Thymus (tissue), 14 donors: ENCODE measurements around the gene MRPS22. TPM values are rescaled to one million over a fixed set of nuclear protein-coding genes. Genes with fewer than 3 reads are reported as not detected.
A peak's percentile ranks its signal among the peaks of the same experiment; 100 is the strongest.

Experiments
- DNase-seq, 9 donors: peaks; one replicate each; pipeline ENCODE4 v3.0.0-alpha.2; 2013; ENCODE audit warnings: low spot score in 9 of 9, low read depth in 6 of 9, missing footprints in 1 of 9
- H3K27ac ChIP-seq, 2 donors: one replicate each; pipeline ENCODE4 v1.5.1; 2013; ENCODE audit warnings: control low read depth in 1 of 2, low read depth in 1 of 2, low read length in 1 of 2, mild to moderate bottlenecking in 1 of 2, moderate library complexity in 1 of 2
- H3K27me3 ChIP-seq, 2 donors: one replicate each; pipeline ENCODE4 v1.5.1; 2013; ENCODE audit warnings: low read length in 1 of 2; ENCODE audit not compliant: control insufficient read depth in 2 of 2, insufficient read depth in 1 of 2
- H3K36me3 ChIP-seq, 2 donors: one replicate each; pipeline ENCODE4 v1.5.1; 2013; ENCODE audit warnings: low read length in 1 of 2, mild to moderate bottlenecking in 1 of 2, moderate library complexity in 1 of 2; ENCODE audit not compliant: control insufficient read depth in 2 of 2, insufficient read depth in 2 of 2
- H3K4me1 ChIP-seq, 2 donors: one replicate each; pipeline ENCODE4 v1.5.1; 2013; ENCODE audit warnings: low read length in 2 of 2; ENCODE audit not compliant: control insufficient read depth in 2 of 2, insufficient read depth in 2 of 2
- H3K4me3 ChIP-seq, 2 donors: one replicate each; pipeline ENCODE4 v1.5.1; 2013; ENCODE audit warnings: low read length in 2 of 2, control low read depth in 1 of 2, mild to moderate bottlenecking in 1 of 2
- H3K9me3 ChIP-seq, 2 donors: one replicate each; pipeline ENCODE4 v1.5.1; 2013; ENCODE audit warnings: low read length in 1 of 2, mild to moderate bottlenecking in 1 of 2; ENCODE audit not compliant: control insufficient read depth in 2 of 2, insufficient read depth in 1 of 2
- WGBS: extraction: QIAGEN DNeasy Blood & Tissue Kit; methylation state at CpG from one replicate; pipeline ENCODE4 v1.1.7; 2013; 5-methylcytosine and 5-hydroxymethylcytosine counted together
- long read RNA-seq, 10 donors: transcript quantifications; one replicate each; lab custom pipeline, GENCODE V29; 2026
- polyA plus RNA-seq: library from polyadenylated mRNA; stranded (reverse); fragments of 200-250 nt; gene quantifications from one replicate; pipeline ENCODE4 v1.2.3, GENCODE V29; 2013
- total RNA-seq: library from RNA; stranded (reverse); fragments of 120-200 nt; gene quantifications from one replicate; pipeline ENCODE4 v1.2.4, GENCODE V29; 2013
- donor health status: healthy.

MRPS22 gene
- total RNA-seq: 55.2 TPM
- polyA plus RNA-seq: 40.2 TPM
- long read RNA-seq, donor 1, partial matches to known transcripts: 0 of 3 reads
- long read RNA-seq, donor 1, other reads (novel, unspliced or antisense): 0 of 3 reads
- long read RNA-seq, donor 2, transcript MRPS22-202 (8 exons, 1,099 nt): minor isoform, 7 of 330 reads
- long read RNA-seq, donor 2, transcript MRPS22-201 (8 exons, 1,120 nt): major isoform, 24 of 330 reads
- long read RNA-seq, donor 2, partial matches to known transcripts: 246 of 330 reads
- long read RNA-seq, donor 2, other reads (novel, unspliced or antisense): 50 of 330 reads
- long read RNA-seq, donor 3, transcript MRPS22-202 (8 exons, 1,099 nt): minor isoform, 5 of 237 reads
- long read RNA-seq, donor 3, transcript MRPS22-201 (8 exons, 1,120 nt): major isoform, 28 of 237 reads
- long read RNA-seq, donor 3, transcript MRPS22-209 (3 exons, 598 nt): minor isoform, 5 of 237 reads
- long read RNA-seq, donor 3, partial matches to known transcripts: 192 of 237 reads
- long read RNA-seq, donor 3, other reads (novel, unspliced or antisense): 7 of 237 reads
- long read RNA-seq, donor 4, transcript MRPS22-201 (8 exons, 1,120 nt): major isoform, 8 of 132 reads
- long read RNA-seq, donor 4, partial matches to known transcripts: 121 of 132 reads
- long read RNA-seq, donor 4, other reads (novel, unspliced or antisense): 0 of 132 reads
- long read RNA-seq, donor 5, transcript MRPS22-202 (8 exons, 1,099 nt): minor isoform, 5 of 50 reads
- long read RNA-seq, donor 5, transcript MRPS22-201 (8 exons, 1,120 nt): major isoform, 32 of 50 reads
- long read RNA-seq, donor 5, partial matches to known transcripts: 8 of 50 reads
- long read RNA-seq, donor 5, other reads (novel, unspliced or antisense): 0 of 50 reads
- long read RNA-seq, donor 6, transcript MRPS22-201 (8 exons, 1,120 nt): major isoform, 19 of 146 reads
- long read RNA-seq, donor 6, partial matches to known transcripts: 118 of 146 reads
- long read RNA-seq, donor 6, other reads (novel, unspliced or antisense): 7 of 146 reads
- long read RNA-seq, donor 7, transcript MRPS22-201 (8 exons, 1,120 nt): major isoform, 14 of 160 reads
- long read RNA-seq, donor 7, partial matches to known transcripts: 120 of 160 reads
- long read RNA-seq, donor 7, other reads (novel, unspliced or antisense): 19 of 160 reads
- long read RNA-seq, donor 8, transcript MRPS22-201 (8 exons, 1,120 nt): major isoform, 11 of 12 reads
- long read RNA-seq, donor 8, partial matches to known transcripts: 0 of 12 reads
- long read RNA-seq, donor 8, other reads (novel, unspliced or antisense): 0 of 12 reads
- long read RNA-seq, donor 9, transcript MRPS22-201 (8 exons, 1,120 nt): major isoform, 23 of 149 reads
- long read RNA-seq, donor 9, partial matches to known transcripts: 86 of 149 reads
- long read RNA-seq, donor 9, other reads (novel, unspliced or antisense): 34 of 149 reads
- long read RNA-seq, donor 10, transcript MRPS22-201 (8 exons, 1,120 nt): major isoform, 17 of 95 reads
- long read RNA-seq, donor 10, partial matches to known transcripts: 74 of 95 reads
- long read RNA-seq, donor 10, other reads (novel, unspliced or antisense): 0 of 95 reads

DNA sequence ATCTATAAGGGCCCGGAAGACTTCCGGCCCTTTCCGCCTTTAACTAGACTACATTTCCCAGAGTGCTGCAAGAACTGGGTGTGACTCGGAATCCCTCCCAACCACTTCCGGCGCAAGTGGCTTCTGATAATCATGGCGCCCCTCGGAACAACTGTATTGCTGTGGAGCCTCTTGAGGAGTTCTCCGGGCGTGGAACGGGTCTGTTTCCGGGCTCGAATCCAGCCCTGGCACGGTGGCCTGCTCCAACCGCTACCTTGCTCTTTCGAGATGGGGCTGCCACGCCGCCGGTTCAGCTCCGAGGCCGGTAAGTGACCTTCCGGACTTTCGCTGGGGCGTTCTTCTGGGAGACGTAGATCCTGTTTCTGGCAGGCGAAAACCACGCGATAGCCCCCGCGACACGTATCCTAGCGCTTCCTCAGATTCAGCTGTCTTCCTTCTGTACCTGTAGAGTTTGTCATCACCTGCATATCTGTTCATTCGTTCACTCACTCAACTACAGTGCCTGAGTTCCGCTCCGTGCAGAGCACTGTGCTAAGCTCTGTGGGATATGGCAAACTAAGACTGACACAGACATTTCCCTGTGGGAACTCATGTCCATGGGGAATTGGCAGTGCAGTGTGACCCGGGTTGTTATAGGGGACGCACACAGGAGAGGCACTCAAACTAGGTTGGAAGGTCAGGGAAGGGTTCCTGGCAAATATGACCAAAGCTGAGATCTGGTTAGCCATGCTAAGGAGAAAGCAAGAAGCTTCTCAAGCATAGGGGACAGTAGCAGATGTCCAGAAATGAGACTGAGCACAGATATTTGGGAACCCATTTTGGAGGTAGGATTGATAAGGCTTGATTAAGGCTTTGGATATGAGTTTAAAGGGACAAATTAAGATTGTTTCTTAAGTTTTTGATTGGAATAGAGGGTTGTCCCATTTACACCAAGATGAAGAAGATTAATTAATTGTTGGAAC, at the start of gene MRPS22:
MRPS22 (plus strand) TSS at position 126 of the 962 bp plus-strand sequence; CDS start at position 133, 7 bp downstream.
- peaks cover 0 to 20% of the 10 kb centered on the region in 2 donors for H3K36me3 ChIP-seq
- peak; percentile 64 to 92 (median 79) for DNase-seq
- under 1% methylated on average over 37 of the region's 37 CpGs for WGBS
- H3K4me1 ChIP-seq: peaks cover 10 to 11% of the 10 kb centered on the region in 2 donors
- H3K27me3 ChIP-seq: peaks cover 0 to 6% of the 10 kb centered on the region in 2 donors
- H3K4me3 ChIP-seq: peak within 1 kb of the TSS; percentile 68 to 82
- peaks cover 0 to 5% of the 10 kb centered on the region in 2 donors for H3K9me3 ChIP-seq
- peak within 1 kb of the TSS; percentile 59 to 87 for H3K27ac ChIP-seq

GRCh38 chr3:139295040-139295439, 48.8 kb upstream of the MRPS22 start:
- no peak for DNase-seq
- Histone ChIP-seq H3K9me3 (no peaks in the 10 kb centered on the region), H3K27ac (no peak overlapping the region), H3K4me1 (peaks cover 0 to 3% of the 10 kb centered on the region in 2 donors), H3K36me3 (no peaks in the 10 kb centered on the region), H3K27me3 (no peaks in the 10 kb centered on the region), H3K4me3 (no peak overlapping the region)
- 92% methylated on average over 5 of the region's 5 CpGs for WGBS

DNA sequence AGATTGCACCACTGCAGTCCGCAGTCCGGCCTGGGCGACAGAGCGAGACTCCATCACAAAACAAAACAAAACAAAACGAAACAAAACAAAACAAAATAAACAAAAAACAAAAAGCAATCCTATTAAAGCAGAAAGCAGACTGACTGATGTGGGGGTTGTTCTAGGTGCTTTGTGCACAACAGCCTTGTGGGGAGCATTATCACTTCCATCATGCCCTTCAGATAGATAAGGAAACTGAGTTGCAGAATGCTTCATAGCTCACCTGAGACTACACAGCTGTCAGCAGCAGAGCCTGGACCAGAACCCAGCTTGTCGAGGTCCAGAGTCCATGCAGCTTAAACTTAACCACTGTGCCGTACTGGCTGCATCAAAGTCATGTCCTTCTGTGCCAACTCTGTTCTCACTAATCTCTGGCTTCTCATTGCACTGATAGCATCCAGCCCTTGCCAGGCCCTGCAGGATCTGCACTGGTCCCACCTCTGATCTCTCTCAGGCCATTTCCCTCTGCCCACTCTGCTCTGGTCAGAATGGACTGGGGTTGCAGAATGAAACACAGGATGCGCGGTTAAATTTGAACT, 47.6 kb upstream of the MRPS22 start:
- 92% methylated on average over 9 of the region's 9 CpGs for WGBS
- no peaks in the 10 kb centered on the region for H3K27me3 ChIP-seq
- H3K4me3 ChIP-seq: no peak overlapping the region
- H3K36me3 ChIP-seq: no peaks in the 10 kb centered on the region
- H3K9me3 ChIP-seq: no peaks in the 10 kb centered on the region
- H3K4me1 ChIP-seq: peaks cover 0 to 3% of the 10 kb centered on the region in 2 donors
- no peak for DNase-seq
- H3K27ac ChIP-seq: no peak overlapping the region

GRCh38 chr3:139297588-139298311, 46.1 kb upstream of the MRPS22 start:
- Histone ChIP-seq H3K36me3 (no peaks in the 10 kb centered on the region), H3K27me3 (no peaks in the 10 kb centered on the region), H3K4me3 (no peak overlapping the region), H3K4me1 (peaks cover 0 to 3% of the 10 kb centered on the region in 2 donors), H3K27ac (no peak overlapping the region), H3K9me3 (no peaks in the 10 kb centered on the region)
- 89% methylated on average over 6 of the region's 6 CpGs for WGBS
- no peak for DNase-seq

DNA sequence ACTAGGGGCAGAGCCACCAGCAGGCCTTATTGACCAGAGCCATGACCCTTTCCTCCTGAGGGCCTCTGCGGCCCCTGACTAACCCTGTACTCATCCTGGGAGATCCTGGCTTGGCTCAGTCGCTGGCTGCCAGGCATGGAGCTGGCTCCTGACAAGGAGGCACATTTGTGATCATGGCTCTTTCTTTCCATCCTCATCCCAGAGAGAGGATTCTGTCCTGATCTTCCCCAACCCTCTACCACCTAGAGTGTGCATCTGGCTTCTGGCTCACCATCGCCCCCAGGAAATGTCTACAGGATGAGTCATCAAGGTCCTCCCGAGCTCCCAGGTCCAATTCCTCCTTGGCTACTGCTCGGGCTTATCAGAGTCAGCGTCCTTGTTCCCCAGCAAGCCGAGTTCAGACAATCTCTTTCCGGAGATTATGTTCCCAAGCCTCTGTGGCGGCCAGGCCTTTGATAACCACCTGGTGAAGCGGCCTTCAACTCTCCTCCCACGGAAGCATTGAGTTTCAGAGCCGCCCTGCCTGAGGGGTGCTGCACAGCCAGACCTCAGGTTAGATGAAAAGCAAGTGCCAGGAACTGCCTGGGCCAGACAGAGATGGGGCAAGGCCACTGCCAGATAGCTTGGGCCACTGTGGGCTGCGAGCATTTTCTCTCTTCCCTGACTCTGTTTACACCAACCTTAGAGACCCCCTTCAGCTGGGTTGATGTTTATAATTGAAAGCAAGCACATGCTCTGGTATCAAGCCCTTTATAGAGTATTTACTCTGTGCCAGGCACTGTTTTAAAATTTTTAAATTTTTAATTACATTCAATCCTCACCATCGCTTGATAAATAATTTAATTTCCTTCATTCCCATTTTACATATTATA, 44.3 kb upstream of the MRPS22 start:
- Histone ChIP-seq H3K4me1 (peaks cover 0 to 3% of the 10 kb centered on the region in 2 donors), H3K27me3 (no peaks in the 10 kb centered on the region), H3K36me3 (no peaks in the 10 kb centered on the region), H3K9me3 (no peaks in the 10 kb centered on the region), H3K27ac (peak overlapping the region in 1 of 2 donors; percentile 53), H3K4me3 (no peak overlapping the region)
- WGBS: 93% methylated on average over 14 of the region's 14 CpGs
- DNase-seq: peak in 1 of 9 donors; percentile 5

DNA sequence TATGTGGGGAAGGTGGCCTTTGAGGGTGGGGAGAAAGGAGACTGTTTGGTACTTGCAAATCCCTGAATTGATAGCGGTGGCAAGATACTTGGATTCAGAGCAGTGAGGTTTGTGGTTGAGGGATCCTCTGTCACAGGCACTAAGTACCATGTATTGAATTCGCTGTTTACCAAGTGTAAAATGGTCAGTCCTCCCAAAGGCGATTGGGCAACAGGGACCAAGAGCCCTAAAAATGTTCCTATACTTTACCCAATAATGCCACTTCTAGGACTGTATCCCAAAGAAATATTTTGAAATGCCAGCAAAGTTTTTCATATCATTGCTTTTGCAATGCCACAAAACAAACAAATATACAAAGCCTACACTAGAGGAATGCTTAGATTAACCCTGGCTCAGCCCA, 43.4 kb upstream of the MRPS22 start:
- Histone ChIP-seq H3K27ac (no peak overlapping the region), H3K27me3 (no peaks in the 10 kb centered on the region), H3K4me1 (peaks cover 0 to 3% of the 10 kb centered on the region in 2 donors), H3K4me3 (no peak overlapping the region), H3K9me3 (no peaks in the 10 kb centered on the region), H3K36me3 (no peaks in the 10 kb centered on the region)
- 99% methylated on average over 3 of the region's 3 CpGs for WGBS
- DNase-seq: no peak
